K562 (cell line): ENCODE results near the gene GATAD1. TPM values are rescaled to one million over a fixed set of nuclear protein-coding genes. Genes with fewer than 3 reads are reported as not detected.

ENCODE experiments used
- ATAC-seq: fragments of 200-7000 bp; cut with Tn5 transposase; 3 replicates; pipeline ENCODE4 v1.9.1; 2020; ENCODE audit warnings: moderate library complexity
- BruUV-seq: library from RNA; stranded (reverse); fragments of 400-500 nt; replicated peaks from 2 replicates; lab custom pipeline; 2021; lab: Mats Ljungman, UMichigan
- CTCF ChIA-PET: fragments of 300-600 bp; formaldehyde crosslinking; extraction: SDS; loops from one replicate; lab custom pipeline; 2021; ENCODE audit warnings: low intra/inter-chr PET ratio; lab: Yijun Ruan, JAX
- POLR2A ChIA-PET: fragments of 300-600, 350-650 bp; sonication (Branson Sonifier 250); formaldehyde crosslinking; extraction: SDS; loops from one replicate; lab custom pipeline; 2021; ENCODE audit warnings: antibody characterized with exemption, inconsistent platforms; lab: Yijun Ruan, JAX
- DNase-seq, 4 experiments: peaks; one replicate each; pipeline versions ENCODE4 v3.0.0 to v3.0.0-alpha.2; 2011 to 2018; ENCODE audit warnings: low spot score in 3 of 4, mixed read lengths in 3 of 4; ENCODE audit errors: extremely low read depth in 1 of 4
- FAIRE-seq: peaks from 2 replicates; lab custom pipeline; 2011; peaks lifted over from hg19 to GRCh38; lab: Jason Lieb, UNC
- H2AFZ ChIP-seq: 2 replicates; pipeline ENCODE4 v1.6.0; 2011; ENCODE audit warnings: low read depth, low read length, control low read depth, inconsistent platforms
- H3K27ac ChIP-seq: fragments of 200-600 bp; 3 replicates; pipeline ENCODE4 v1.8.0; 2011; ENCODE audit warnings: low read depth, mild to moderate bottlenecking, control low read depth, inconsistent platforms, low read length, moderate library complexity, mixed read lengths; ENCODE audit errors: extremely low read depth
- H3K27me3 ChIP-seq, 2 experiments: fragments of 300-600 bp in 1 of 2; 2 replicates in 1 of 2; 3 replicates in 1 of 2; pipeline versions ENCODE4 v1.6.0 to v1.8.0; 2011; ENCODE audit warnings: inconsistent platforms in 2 of 2, low read length in 2 of 2, mild to moderate bottlenecking in 1 of 2, mixed read lengths in 1 of 2, moderate library complexity in 1 of 2; ENCODE audit not compliant: control insufficient read depth in 2 of 2, insufficient read depth in 2 of 2
- H3K36me3 ChIP-seq: fragments of 300-600 bp; 3 replicates; pipeline ENCODE4 v1.8.0; 2011; ENCODE audit warnings: mild to moderate bottlenecking, low read length, inconsistent platforms; ENCODE audit not compliant: control insufficient read depth, insufficient read depth
- H3K4me1 ChIP-seq, 2 experiments: fragments of 200-600 bp in 1 of 2; replicated peaks in 1 of 2; 2 replicates in 1 of 2; 3 replicates in 1 of 2; pipeline versions ENCODE4 v1.5.1 to v1.8.0; 2011; ENCODE audit warnings: inconsistent platforms in 2 of 2, low read length in 2 of 2, mild to moderate bottlenecking in 1 of 2, mixed read lengths in 1 of 2, moderate library complexity in 1 of 2; ENCODE audit not compliant: control insufficient read depth in 2 of 2, insufficient read depth in 2 of 2
- H3K4me2 ChIP-seq: 2 replicates; pipeline ENCODE4 v1.6.1; 2011; ENCODE audit warnings: low read length, control low read depth, inconsistent platforms, mixed read lengths; ENCODE audit not compliant: insufficient read depth
- H3K4me3 ChIP-seq: fragments of 200-600 bp; sonication (generic), shearing (Covaris generic); 2 replicates; pipeline ENCODE4 v1.5.1; 2016; ENCODE audit warnings: control low read depth, inconsistent platforms
- H3K79me2 ChIP-seq: fragments of 200-600 bp; 3 replicates; pipeline ENCODE4 v1.8.0; 2011; ENCODE audit warnings: low read length, inconsistent platforms; ENCODE audit not compliant: control insufficient read depth, insufficient read depth
- H3K9ac ChIP-seq, 2 experiments: 2 replicates each; pipeline versions ENCODE4 v1.6.0 to v1.6.1; 2011; ENCODE audit warnings: low read depth in 2 of 2, low read length in 2 of 2, control low read depth in 1 of 2, inconsistent platforms in 1 of 2, mild to moderate bottlenecking in 1 of 2, mixed read lengths in 1 of 2; ENCODE audit not compliant: insufficient read depth in 1 of 2
- H3K9me1 ChIP-seq: one replicate; pipeline ENCODE4 v1.6.0; 2011; ENCODE audit warnings: inconsistent platforms, mild to moderate bottlenecking, low read length, moderate library complexity; ENCODE audit not compliant: control insufficient read depth, insufficient read depth
- H3K9me3 ChIP-seq: replicated peaks from 2 replicates; pipeline ENCODE4 v1.5.1; 2011; ENCODE audit warnings: low read depth, low read length, inconsistent platforms; ENCODE audit not compliant: control insufficient read depth, insufficient read depth
- H4K20me1 ChIP-seq: replicated peaks from 2 replicates; pipeline ENCODE4 v1.6.1; 2011; ENCODE audit warnings: low read length, inconsistent platforms, mixed read lengths; ENCODE audit not compliant: control insufficient read depth, insufficient read depth
- STAT5B ChIP-seq: fragments of 250-450 bp; sonication (Bioruptor Pico); IDR thresholded peaks from 2 replicates; pipeline ENCODE4 v1.8.0; 2021; ENCODE audit warnings: mild to moderate bottlenecking, inconsistent platforms
- ZSCAN32 ChIP-seq: fragments of 450-650 bp; formaldehyde crosslinking; IDR thresholded peaks from 2 replicates; pipeline ENCODE4 v1.4.0; 2020; ENCODE audit warnings: mild to moderate bottlenecking, moderate library complexity
- WGBS: fragments of 100-300 bp; shearing (Covaris generic); methylation state at CpG from one replicate; pipeline ENCODE4 v1.1.6; 2016; ENCODE audit warnings: low coverage, mixed read lengths; ENCODE audit not compliant: insufficient coverage; ENCODE audit errors: missing lambda C conversion rate; 5-methylcytosine and 5-hydroxymethylcytosine counted together
- in situ Hi-C: fragments of 300-500 bp; cut with MboI; formaldehyde crosslinking; loops from 4 replicates; pipeline ENCODE4 v1.15.0; 2018; ENCODE audit warnings: inconsistent platforms, mixed read lengths
- intact Hi-C: fragments of 100-400 bp; cut with micrococcal nuclease; formaldehyde crosslinking; loops from 2 replicates; pipeline ENCODE4 v1.14.2; 2022
- polyA plus RNA-seq, 8 experiments: library from polyadenylated mRNA; depleted of rRNA in 4 of 8; stranded (reverse) in 5 of 8; unstranded in 3 of 8; fragments of >200 nt; fragmentation: Nextera tagmentation in 2 of 8; fragmentation: Illumina TruSeq in 1 of 8; extraction: Ambion mirVana in 2 of 8; extraction: Trizol in 1 of 8; gene quantifications; 2 replicates each; pipeline versions ENCODE4 v1.2.1 to v1.2.3, GENCODE V29; 2011 to 2014; ENCODE audit warnings: inconsistent platforms in 1 of 8, missing spikeins in 1 of 8
- total RNA-seq, 7 experiments: library from RNA; depleted of rRNA in 6 of 7; stranded (reverse); fragments of >200 nt in 6 of 7; fragmentation: Illumina TruSeq in 2 of 7; extraction: Trizol in 2 of 7; gene quantifications; 2 replicates each; pipeline versions ENCODE4 v1.2.1 to v1.2.3, GENCODE V29; 2011 to 2021; ENCODE audit warnings: low replicate concordance in 1 of 7
- TF ChIP-seq, protein P1 (sequence below): fragments of 250-450 bp; sonication (Bioruptor Pico); IDR thresholded peaks from 2 replicates; pipeline ENCODE4 v1.4.0; 2020; ENCODE audit warnings: mild to moderate bottlenecking

The GATAD1 gene
- total and polyA plus RNA-seq, 9 of the 15 experiments (the other 6 are each of a cell fraction or from before 2014, with no cell fraction given): 9.3 to 67.7 (median 34.3) TPM

DNA sequence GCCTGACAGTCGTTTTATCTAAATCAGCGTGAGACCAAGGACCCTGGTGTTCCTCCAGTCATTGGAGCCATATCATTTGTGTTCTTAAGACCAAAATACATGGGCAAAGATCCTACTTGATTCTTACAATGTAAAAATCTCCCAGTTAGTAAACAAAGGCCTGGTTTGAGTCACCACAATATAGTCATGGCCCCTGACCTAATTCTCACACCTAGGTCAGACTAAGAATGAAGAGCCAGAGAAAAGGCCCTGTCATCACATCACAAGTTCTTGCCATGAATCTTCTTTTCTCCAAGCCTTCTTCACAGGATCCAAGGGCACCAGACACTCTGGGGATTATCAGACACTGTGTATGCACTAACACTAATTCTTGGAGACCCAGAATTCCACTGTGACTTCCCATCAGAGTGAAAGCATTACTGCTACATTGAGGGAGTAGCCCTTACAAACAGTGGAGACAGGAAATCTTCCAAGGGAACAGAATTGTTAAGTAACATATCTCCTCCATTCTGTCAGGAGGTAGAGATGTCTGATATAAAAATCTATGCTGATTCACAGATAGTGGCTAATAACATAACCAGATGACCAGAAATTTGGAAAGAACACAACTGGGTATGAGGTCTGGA is 38.1 kb downstream of the GATAD1 start:
- no peaks in the 10 kb centered on the region; a peak in 2 of 5 replicates for H3K4me1 ChIP-seq
- H3K9me3 ChIP-seq: no peaks in the 10 kb centered on the region
- H3K4me3 ChIP-seq: no peak overlapping the region
- TF ChIP-seq, protein P1, sequence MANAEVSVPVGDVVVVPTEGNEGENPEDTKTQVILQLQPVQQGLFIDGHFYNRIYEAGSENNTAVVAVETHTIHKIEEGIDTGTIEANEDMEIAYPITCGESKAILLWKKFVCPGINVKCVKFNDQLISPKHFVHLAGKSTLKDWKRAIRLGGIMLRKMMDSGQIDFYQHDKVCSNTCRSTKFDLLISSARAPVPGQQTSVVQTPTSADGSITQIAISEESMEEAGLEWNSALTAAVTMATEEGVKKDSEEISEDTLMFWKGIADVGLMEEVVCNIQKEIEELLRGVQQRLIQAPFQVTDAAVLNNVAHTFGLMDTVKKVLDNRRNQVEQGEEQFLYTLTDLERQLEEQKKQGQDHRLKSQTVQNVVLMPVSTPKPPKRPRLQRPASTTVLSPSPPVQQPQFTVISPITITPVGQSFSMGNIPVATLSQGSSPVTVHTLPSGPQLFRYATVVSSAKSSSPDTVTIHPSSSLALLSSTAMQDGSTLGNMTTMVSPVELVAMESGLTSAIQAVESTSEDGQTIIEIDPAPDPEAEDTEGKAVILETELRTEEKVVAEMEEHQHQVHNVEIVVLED (CRISPR knock-in tag): no peak
- no peak for TF ChIP-seq ZSCAN32 (CRISPR knock-in tag)
- no peak for TF ChIP-seq STAT5B (CRISPR knock-in tag)
- intact Hi-C loops: loop anchor here (10.0 kb wide), 1 partner anchor 79 kb away; no protein-coding TSS in a partner anchor
- H3K79me2 ChIP-seq: no peaks in the 10 kb centered on the region
- no peak overlapping the region for H3K4me2 ChIP-seq
- WGBS: 70% methylated on average over 2 of the region's 2 CpGs
- DNase-seq: no peak
- H3K9me1 ChIP-seq: no peaks in the 10 kb centered on the region
- H4K20me1 ChIP-seq: no peaks in the 10 kb centered on the region
- no peak overlapping the region for H2AFZ ChIP-seq
- ChIA-PET CTCF (no interaction called here), POLR2A (no interaction called here)
- in situ Hi-C loops: no loop called here
- H3K27ac ChIP-seq: no peak overlapping the region
- no peak for FAIRE-seq
- peaks cover 26% of the 10 kb centered on the region; the same call in 2 of the 3 replicates for H3K36me3 ChIP-seq
- BruUV-seq: no TSS peak
- no peak overlapping the region for H3K9ac ChIP-seq
- no peak; the same call in 2 of the 3 replicates for ATAC-seq
- no peaks in the 10 kb centered on the region for H3K27me3 ChIP-seq
